CD4-positive, alpha-beta T cell treated with Interleukin-6 for 4 hours (primary cell): Measurements from ENCODE around the gene CD52.
"Not testable (repeated sequence)": the region's sequence is repeated elsewhere in the genome, so short reads cannot be mapped to it uniquely, and the experiment has no call there.

ENCODE experiments used
- DNase-seq: peaks from one replicate; pipeline ENCODE4 v3.0.0-alpha.2; 2020; ENCODE audit warnings: mixed read lengths

CD52 gene

DNA sequence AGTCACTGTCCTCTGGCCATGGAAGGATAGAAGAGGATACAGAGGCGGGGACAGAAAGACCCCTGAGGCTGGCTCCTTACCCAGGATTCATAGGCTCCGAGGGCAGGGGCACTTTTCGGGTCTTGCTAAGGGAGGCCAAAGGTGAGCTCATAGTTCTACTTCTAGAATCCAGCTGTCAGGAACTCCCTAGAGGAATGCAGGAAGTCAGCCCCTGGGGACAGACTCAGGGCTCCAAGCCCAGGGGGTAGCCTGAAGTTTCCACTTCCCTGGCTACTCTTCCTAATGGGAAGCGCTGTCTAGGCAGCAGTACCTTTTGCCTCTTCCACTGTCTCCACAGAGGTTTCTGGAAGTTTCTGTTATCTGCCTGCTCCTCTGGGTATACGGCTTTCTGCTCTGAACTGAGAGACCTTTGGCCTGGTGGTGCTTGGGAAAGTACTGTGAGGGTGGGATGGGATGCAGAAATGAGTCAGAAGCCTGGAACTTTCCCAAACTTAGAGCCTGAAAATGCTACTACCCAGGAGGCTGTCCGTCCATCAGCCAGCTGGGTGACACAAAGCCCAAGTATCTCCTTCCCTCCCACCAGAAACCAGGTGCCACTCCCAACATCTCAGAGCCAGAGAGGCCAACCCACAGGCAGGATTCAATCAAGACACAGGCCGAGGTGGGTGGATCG lies 14.9 kb upstream of the CD52 start:
- DNase-seq: no peak

DNA sequence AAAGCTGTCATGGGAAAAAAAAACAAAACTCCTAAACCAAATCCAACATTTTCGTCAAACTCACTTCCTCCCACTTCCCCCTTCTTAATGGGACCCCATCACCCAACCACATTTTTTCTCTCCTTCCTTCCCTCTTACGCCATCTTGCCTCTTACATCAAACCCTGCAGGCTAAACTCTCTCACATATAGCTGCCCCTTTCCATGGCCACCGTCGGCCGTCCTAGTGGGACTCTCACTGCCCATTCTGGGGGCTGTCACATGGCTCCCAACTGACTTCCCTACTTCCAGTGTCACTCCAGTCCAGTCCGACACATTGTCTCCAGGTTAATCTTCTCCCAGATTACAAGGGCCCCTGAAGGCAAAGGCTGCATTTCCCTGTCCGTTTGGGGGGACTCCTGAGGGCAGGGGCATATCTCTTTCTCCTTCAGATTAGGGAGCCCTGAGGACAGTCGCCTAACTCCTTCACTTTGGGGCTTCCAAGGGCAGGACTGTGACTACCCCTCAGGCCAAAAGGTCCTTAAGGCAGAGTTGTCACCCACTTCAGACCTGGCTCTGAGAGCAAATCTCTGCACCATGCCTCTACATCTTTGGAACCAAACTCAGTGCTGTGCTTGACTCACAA lies 12.0 kb upstream of the CD52 start:
- no peak for DNase-seq

DNA sequence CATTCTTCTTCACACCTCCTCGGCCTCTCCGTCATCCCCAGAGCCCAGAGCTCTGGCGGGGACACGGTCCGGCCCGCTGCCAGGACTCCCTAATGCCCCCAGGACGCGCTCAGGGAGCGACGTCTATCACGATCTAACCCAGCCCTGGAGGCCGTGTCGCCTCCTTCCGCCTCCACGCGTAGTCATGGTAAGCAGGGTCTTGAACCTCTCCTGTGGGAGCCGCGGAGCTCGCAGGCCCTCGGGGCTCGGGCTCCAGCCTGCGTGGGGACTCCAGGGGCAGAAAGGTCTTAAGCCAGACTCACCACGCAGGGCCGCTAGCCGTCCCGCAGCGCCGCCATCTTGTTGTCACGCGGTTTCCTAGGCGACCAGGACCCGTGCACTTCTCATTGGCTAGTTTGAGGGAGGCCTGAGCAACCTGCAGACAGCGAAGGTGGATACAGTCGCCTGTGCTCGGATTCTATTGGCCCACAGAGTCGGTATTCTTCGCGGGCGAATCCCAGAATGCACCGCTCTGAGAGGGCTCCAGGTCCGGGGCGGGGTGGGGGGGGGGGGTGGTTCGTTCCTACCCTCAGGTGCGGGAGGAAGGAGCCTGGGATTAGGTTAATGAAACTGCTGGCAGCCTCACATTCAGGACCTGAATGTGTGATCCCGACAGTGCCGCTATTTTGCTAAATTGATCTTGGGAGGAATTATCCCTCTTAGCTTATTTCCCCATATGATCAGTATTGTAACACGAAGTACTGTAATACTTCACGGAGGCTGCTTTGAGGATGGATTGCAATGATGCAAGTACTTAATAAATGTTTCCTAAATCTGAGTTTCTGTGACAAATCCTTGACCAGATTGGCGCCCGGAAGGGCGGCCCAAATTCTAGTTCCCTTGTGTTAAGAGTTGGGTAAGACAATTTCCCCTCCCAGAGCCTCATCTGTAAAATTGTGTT lies 11.2 kb upstream of the CD52 start, which contains the start of gene UBXN11:
UBXN11 (minus strand) TSS at position 347 of the 940 bp plus-strand sequence. CDS start 3,753 bp downstream, outside the sequence.
- peak; percentile 93 for DNase-seq

DNA sequence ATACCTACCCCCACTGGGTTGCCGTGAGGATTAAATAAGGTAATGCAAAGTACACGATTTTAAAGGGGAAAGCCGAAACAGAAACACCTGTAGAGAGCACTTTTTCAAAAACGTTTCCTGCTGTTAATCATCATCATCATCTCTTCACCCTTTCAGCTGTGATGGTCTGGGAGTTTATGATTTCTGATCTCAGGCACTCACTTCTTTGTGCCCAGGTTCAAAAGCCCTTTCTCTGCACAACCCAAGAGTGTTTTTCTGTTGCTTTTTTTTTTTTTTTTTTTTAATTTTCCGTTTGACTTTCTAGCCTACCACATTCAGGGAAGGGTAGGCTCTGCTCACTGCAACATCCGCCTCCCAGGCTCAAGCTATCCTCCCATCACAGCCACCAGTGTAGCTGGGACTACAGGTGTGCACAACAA lies 10.4 kb upstream of the CD52 start:
- DNase-seq: peak; percentile 64

DNA sequence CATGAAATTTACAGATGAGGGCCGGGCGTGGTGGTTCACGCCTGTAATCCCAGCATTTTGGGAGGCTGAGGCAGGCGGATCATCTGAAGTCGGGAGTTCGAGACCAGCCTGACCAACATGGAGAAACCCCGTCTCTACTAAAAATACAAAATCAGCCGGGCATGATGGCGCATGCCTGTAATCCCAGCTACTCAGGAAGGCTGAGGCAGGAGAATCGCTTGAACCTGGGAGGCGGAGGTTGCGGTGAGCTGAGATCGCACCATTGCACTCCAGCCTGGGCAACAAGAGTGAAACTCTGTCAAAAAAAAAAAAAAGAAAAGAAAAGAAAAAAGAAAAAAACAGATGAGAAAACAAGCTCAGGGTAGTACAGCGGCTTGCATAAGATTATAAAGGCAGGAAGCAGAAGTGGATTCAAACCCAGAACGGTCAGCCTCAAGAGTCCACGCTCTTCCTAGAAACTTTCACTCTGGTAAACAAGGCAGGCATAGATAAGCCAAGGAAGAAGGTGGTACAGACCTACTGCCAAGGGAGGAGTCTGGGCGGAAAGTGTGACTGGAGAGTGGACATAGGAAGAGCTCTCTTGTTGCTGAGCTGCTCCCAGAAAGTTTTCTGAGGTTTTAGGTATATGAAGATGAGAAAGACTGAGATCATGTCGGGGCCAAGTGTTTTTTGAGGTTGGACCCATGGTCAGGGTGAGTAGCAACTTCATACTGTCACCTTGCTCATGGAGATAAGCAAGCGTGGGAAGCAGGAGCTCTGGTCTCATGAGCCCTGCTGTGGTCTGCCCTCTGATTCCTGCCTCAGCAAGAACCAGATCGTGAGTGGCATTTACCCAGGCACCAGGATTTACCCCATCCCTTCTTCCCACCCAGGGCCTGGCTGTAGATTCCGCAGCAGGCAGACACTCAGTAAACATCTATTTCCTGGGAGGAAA lies 9.5 kb upstream of the CD52 start:
- peak; percentile 38 for DNase-seq

DNA sequence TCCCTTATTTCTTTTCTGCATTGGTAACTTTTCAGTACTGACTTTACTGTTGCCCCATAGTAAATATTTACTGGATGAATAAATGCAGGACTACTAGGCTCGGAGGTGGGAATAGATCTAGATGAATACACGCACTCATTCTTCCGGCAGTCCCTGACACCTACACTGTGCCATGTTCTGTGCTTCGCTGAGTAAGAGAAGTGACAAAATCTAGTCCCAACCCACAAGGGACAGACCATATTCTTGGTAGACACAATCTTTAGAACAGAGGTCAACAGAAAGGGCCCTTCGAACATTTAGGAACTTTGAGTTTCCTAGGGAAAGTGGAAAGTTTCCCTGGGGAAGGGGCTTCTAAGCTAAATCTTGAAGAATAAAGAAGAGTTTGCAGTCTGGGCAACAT lies 3.3 kb upstream of the CD52 start:
- DNase-seq: no peak

DNA sequence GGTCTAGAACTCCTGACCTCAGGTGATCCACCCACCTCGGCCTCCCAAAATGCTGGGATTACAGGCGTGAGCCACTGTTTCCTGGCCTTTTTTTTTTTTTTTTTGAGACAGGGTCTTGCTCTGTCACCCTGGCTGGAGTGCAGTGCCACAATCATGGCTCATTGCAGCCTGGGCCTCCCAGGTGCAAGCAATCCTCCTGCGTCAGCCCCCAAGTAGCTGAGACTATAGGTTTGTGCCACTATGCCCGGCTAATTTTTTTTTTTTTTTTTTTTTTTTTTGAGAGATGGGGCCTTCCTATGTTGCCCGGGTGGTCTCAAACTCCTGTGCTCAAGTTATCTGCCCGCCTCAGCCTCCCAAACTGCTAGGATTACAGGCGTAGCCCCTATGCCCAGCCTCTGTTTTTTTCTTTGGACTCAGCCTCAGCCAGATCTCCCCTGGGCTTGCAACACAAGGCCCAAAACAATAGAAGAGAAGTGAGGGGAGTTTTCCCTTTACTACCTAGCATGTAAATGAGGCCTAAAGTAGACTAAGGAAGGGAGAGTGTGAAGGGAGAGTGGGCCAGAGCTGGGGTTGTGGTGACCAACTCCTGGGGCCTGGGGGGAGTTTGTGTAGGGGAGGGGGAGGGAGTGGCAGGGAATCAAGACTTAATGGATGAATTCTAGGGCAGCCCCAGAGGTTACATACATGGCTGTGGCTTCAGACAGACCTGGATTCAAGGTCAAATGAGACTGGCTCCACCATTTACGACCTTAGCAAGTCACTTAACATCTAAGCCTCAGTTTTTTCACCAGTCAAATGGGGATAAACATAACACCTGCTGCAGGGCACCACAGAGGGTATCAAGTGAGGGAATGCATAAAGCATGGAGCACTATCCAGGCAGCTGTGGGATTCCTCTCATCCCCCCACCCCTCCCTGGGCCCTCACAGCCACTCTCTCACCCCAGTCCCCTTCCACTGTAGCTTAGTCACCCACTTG lies 1.6 kb upstream of the CD52 start:
- no peak for DNase-seq

DNA sequence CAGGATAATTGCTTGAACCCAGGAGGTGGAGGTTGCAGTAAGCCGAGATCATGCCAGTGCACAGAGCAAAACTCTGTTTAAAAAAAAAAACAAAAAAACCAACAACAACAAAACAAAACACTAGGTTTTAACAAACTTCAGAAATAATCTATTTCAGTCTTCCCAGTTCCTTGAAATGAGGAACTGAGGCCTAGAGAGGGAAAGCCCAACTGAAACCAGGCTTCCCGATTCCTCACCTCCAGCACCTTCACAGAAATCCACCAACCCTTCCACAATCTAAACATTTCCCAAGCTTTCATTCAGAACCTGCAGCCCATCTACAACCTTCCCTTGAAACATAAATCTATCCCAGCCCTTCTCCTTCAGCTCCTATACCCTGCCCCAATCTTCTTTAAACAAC lies 612 bp upstream of the CD52 start:
- DNase-seq: no peak

DNA sequence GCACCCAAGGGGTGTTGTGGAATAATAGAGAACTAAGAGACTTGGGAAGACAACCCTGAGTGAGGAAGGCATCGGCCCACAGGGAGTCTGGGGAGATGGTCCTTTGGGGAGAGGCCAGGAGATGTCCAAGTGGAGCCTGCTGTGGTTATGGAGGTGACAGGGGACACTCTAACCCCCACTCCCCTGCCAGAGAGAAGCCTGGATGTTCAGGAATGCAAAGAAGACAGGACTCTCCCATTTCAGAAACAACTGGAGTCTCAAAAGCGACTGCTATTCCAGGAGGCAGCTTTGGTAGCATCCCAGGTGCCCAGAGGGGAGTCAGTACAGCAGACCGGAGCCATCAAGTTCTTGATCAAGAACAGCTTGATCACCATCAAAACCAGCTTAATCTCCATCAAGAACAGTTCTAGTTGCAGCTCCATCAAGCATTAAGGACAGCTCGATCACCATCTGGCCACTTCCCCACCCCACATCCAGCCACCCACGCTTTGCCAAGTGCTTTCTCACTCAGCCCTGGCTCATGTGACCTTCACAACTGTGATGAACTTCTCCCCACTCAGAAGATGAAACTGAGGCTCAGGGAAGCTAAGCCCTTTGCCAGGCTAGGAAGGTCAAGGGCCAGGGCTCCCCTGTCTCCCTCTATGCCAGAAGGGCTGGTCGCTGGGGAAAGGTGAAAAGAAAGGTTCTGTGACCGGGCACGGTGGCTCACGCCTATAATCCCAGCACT lies 743 bp downstream of the CD52 start:
- peak; percentile 45 for DNase-seq

DNA sequence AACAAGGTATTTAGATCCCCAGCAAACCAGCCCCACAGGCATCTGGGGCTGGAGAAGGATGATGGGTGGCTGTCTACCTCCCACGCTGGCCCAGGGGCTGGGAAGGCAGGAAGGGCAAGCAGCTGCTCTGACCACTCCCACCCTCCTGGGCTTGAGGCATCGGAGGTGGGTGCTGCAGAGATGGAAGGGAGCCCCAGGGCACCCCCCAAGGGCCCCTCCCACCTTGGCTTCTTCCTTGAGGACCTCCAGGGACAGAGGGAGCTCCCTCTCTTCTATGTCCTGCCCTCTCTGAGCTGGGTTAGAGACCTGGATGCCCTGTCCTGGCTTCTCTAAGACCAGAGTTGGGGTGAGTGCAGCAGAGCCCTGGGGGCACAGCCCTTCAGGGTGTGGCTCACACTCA lies 3.1 kb downstream of the CD52 start:
- DNase-seq: peak; percentile 10

DNA sequence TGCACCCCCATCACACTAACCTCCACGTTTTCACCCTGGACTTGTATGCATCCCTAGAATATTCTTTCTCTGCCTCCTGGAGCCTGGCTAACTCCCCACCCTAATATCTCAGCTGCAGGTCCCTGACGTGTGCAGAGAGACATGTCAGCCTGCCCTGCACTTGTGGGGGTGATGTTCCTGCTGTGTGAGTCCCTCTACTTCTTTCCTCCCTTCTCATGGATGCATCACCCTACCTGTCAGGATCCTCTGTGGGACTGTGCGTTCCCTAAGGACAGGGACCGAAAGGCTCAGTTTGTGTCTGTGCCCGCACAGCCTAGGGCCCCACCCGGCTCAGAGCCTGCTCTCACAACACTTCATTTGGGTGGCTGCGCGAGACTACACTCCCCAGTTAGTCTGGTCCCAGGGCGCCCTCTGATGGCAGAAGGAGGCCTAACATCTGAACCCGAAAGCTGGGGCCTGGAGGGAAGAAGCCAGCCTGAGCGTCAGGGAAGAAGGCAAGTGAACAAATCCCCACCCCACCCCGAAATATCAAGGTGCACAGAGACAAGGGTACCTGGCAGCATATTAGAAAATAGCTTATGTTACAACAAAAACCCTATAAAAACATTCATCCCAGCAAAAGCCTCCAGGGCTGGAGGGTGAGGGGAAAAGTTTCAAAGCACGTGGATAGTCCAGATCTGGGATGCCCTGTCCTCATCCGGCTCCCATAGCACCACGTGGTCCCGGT lies 3.7 kb downstream of the CD52 start:
- DNase-seq: peak; percentile 96

DNA sequence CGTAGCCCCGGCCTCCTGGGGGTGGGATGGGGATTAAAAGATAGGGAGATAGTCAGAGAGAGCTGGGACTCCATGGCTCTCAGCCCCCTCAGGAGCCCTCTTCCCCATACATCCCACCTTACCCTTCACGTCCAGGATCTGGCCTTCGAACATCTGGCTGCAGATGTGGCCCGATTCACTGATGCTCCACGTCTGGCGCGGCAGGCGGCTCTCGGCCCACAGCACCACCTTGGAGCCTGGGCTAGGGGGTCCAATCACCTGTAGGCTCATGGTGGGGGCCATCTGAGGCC lies 4.2 kb downstream of the CD52 start:
- DNase-seq: no peak

DNA sequence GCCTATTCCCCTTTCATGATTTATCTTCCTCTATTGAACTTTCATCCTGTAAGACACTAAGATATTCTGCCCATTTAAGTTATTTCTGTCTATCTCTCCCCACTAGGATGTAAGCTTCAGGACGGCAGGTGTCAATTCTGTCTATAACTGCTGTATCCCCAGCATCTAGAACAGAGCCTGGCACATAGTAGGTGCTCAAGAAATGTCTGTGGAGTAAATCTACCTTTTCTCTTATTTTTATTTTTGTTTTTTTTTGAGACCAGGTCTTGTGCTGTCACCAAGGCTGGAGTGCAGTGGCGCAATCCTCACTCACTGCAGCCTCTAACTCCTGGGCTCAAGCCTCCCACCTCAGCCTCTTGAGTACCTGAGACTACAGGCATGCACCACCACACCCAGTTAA lies 5.6 kb downstream of the CD52 start:
- DNase-seq: no peak

DNA sequence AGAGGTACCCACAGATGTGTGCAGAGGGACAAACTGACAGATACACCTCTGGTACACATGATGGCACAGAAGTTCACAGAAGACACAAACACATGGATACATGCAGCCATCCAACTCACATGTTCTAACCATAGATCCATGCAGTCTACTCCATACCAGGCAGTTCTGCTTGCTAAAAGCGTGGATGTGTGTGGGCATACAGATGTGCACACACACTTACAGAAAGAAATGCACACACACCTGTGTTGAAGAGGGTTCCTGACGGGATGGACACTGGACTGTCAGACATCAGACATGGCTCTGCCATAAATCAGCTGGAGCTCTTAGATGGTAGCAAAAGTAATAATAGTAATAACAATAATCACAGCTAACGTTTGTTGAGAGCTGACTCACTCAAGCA lies 6.8 kb downstream of the CD52 start:
- no peak for DNase-seq

DNA sequence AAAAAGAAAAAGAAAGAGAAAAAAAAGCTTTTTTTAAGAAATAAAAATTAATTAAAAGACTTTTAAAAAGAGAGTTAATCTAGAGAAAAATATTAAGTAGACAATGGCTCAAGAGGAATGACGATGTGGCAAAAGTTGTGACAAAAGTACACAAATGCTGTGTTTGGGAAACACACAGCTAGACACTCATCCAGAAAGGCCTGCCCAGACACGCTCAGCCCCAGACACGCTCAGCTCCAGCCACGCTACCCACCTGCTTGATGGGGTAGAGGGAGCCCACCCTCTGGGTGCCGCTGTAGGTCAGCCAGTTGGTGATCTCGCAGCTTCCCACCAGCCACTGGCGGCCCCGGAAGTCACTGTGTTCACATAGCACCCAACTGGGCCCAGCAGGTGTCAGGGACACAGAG lies 10.2 kb downstream of the CD52 start:
- no peak for DNase-seq

DNA sequence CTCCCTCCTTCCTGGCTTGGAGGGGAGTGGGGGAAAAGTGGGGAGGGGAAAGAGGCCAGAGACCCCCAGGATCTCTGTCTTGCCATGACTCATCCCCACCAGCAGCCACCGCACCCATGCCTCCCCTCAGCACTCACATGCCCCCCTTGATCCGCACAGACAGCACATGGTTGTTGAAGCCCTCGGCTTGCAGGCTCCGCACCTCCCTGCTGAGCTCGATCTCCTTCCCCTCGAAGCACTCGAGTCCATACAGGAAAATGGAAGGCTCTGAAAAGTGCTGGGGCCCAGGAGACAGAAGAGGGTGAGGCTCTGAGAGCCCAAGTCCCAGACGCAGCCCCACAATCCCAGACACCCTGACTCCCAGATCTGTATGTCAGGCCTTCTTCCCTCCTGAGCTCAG lies 10.8 kb downstream of the CD52 start:
- no peak for DNase-seq

DNA sequence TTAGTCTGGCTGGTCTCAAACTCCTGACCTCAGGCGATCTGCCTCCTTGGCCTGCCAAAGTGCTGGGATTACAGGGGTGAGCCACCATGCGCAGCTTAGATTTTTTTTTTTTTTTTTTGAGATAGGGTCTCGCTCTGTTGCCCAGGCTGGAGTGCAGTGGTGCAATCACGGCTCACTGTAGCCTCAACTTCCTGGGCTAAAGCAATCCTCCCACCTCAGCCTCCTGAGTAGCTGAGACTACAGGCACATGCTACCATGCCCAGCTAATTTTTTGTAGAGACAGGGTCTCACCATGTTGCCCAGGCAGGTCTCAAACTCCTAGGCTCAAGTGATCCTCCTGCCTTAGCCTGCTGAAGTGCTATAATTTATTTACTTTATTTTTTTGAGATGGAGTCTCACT lies 11.6 kb downstream of the CD52 start:
- DNase-seq: not testable (repeated sequence)

DNA sequence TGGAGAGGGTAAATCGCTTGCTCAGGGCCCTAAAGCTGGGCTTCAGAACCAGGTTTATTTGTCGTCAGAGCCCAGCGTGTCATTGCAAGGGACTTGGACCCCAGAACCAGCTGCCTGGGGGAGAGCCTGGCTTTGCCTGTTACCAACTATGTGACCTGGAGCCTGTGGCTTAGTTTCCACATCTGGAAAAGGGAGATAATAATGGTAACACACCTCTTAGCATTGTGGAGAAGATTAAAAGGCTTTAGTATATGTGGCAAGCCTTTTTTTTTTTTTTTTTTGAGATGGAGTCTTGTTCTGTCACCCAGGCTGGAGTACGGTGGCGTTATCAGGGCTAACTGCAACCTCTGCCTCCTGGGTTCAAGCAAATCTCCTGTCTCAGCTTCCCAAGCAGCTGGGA lies 12.5 kb downstream of the CD52 start:
- no peak for DNase-seq

DNA sequence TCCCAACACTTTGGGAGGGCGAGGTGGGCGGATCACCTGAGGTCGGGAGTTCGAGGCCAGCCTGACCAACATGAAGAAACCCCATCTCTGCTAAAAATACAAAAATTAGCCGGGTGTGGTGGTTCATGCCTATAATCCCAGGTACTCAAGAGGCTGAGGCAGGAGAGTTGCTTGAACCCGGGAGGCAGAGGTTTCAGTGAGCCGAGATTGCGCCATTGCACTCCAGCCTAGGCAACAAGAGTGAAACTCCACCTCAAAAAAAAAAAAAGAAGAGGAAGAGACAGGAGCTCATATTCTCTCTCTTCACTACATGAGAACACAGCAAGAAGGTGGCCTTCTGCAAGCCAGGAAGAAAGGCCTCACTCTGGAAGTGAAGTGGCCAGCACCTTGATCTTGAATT lies 15.6 kb downstream of the CD52 start:
- not testable (repeated sequence) for DNase-seq
